ENCODE results near the gene FBXL7.

The FBXL7 gene

DNA sequence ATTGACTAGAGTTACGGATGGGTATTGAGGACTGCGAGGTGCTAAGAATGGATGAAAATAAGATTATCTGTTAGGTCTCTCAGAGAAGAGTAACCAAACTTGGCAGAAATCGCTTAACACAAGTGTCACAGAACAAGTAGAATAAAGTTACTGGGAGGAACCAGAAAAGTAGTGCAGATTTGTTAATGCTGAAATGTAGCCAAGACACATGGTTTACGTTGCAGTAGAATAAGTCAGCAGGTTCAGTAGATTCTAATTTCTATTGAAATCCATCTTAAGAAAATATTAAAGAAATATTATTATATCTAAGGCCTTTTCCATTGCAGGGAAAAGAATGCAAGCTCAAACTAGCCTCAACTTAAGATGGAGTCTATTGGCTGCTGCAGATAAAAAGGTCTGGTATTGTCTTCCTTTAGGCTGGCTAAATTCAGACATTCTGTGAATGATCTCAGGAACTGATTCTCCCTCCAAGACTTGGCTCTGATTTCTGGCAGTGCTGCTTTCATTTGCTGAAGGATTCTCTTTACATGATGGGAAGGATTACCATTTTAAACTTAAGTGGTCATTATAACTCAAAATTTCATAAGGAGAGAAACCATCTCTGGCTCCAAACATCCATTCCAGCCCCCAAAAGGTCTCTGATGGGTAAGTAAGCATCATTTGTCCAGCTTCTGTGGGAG is 364.7 kb downstream of the FBXL7 start:
- TF ChIP-seq TCF12 (IDR thresholded peaks at IDR 0.05; ENCODE audit: low read depth) = no peak
- TF ChIP-seq CEBPB (IDR thresholded peaks at IDR 0.05) = no peak
- TF ChIP-seq EP300 (IDR thresholded peaks at IDR 0.05; ENCODE audit: borderline replicate concordance) = no peak
- TF ChIP-seq RAD21 (IDR thresholded peaks at IDR 0.05; ENCODE audit: low read depth) = no peak
- no peak for TF ChIP-seq EGR1 (IDR thresholded peaks at IDR 0.05)
- no peak for TF ChIP-seq FOXM1 (IDR thresholded peaks at IDR 0.05; ENCODE audit: borderline replicate concordance, low read depth)
- no peak for TF ChIP-seq CREB1 (IDR thresholded peaks at IDR 0.05; ENCODE audit: low read depth)
- no peak for TF ChIP-seq MAX (IDR thresholded peaks at IDR 0.05)
- TF ChIP-seq TEAD4 (IDR thresholded peaks at IDR 0.05) = no peak
- no peak for TF ChIP-seq NFIC (IDR thresholded peaks at IDR 0.05)

- TF ChIP-seq EGR1 (IDR thresholded peaks at IDR 0.05) (no peak), CEBPB (IDR thresholded peaks at IDR 0.05) (no peak), MAX (IDR thresholded peaks at IDR 0.05) (no peak), CREB1 (IDR thresholded peaks at IDR 0.05; ENCODE audit: low read depth) (no peak), ZBTB7A (IDR thresholded peaks at IDR 0.05; ENCODE audit: low read depth) (no peak), FOXM1 (IDR thresholded peaks at IDR 0.05; ENCODE audit: borderline replicate concordance, low read depth) (no peak), RAD21 (IDR thresholded peaks at IDR 0.05; ENCODE audit: low read depth) (no peak)
- TF ChIP-seq, protein P1, sequence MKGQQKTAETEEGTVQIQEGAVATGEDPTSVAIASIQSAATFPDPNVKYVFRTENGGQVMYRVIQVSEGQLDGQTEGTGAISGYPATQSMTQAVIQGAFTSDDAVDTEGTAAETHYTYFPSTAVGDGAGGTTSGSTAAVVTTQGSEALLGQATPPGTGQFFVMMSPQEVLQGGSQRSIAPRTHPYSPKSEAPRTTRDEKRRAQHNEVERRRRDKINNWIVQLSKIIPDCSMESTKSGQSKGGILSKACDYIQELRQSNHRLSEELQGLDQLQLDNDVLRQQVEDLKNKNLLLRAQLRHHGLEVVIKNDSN (IDR thresholded peaks at IDR 0.05) = no peak
- TF ChIP-seq, protein P2, sequence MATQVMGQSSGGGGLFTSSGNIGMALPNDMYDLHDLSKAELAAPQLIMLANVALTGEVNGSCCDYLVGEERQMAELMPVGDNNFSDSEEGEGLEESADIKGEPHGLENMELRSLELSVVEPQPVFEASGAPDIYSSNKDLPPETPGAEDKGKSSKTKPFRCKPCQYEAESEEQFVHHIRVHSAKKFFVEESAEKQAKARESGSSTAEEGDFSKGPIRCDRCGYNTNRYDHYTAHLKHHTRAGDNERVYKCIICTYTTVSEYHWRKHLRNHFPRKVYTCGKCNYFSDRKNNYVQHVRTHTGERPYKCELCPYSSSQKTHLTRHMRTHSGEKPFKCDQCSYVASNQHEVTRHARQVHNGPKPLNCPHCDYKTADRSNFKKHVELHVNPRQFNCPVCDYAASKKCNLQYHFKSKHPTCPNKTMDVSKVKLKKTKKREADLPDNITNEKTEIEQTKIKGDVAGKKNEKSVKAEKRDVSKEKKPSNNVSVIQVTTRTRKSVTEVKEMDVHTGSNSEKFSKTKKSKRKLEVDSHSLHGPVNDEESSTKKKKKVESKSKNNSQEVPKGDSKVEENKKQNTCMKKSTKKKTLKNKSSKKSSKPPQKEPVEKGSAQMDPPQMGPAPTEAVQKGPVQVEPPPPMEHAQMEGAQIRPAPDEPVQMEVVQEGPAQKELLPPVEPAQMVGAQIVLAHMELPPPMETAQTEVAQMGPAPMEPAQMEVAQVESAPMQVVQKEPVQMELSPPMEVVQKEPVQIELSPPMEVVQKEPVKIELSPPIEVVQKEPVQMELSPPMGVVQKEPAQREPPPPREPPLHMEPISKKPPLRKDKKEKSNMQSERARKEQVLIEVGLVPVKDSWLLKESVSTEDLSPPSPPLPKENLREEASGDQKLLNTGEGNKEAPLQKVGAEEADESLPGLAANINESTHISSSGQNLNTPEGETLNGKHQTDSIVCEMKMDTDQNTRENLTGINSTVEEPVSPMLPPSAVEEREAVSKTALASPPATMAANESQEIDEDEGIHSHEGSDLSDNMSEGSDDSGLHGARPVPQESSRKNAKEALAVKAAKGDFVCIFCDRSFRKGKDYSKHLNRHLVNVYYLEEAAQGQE (IDR thresholded peaks at IDR 0.05; ENCODE audit: low read depth) = no peak
These were observed 377.9 kb downstream of the FBXL7 start for GRCh38 chr5:15877914-15878313.

DNA sequence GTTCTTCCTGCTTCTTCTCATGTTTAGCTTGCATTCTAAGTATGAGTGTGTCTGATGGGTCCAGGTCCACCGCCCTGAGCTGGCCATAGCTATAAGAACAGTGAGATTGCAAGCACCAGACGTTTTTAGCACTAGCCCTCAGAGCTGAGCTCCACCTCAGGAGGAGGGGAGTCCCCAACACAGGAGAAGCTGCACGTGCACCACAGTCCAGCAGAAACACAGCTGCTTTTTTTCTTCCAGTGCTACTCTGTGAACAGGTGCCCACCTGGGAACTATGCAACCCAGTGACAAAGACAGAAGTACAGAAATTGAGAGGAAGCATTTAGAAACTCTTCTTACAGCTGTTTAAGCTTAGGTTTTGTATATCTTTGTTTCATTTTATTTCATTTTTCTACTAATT is 380.2 kb downstream of the FBXL7 start:
- TF ChIP-seq, protein P1 (IDR thresholded peaks at IDR 0.05) = no peak
- no peak for TF ChIP-seq CREB1 (IDR thresholded peaks at IDR 0.05; ENCODE audit: low read depth)
- TF ChIP-seq EP300 (IDR thresholded peaks at IDR 0.05; ENCODE audit: borderline replicate concordance) = no peak
- TF ChIP-seq TCF12 (IDR thresholded peaks at IDR 0.05; ENCODE audit: low read depth) = no peak
- no peak for TF ChIP-seq FOXM1 (IDR thresholded peaks at IDR 0.05; ENCODE audit: borderline replicate concordance, low read depth)
- no peak for TF ChIP-seq EGR1 (IDR thresholded peaks at IDR 0.05)
- TF ChIP-seq MAX (IDR thresholded peaks at IDR 0.05) = no peak
- no peak for TF ChIP-seq NFIC (IDR thresholded peaks at IDR 0.05)
- no peak for TF ChIP-seq CEBPB (IDR thresholded peaks at IDR 0.05)
- no peak for TF ChIP-seq YY1 (IDR thresholded peaks at IDR 0.05; ENCODE audit: low read depth)
- no peak for TF ChIP-seq TEAD4 (IDR thresholded peaks at IDR 0.05)
- TF ChIP-seq TAF1 (IDR thresholded peaks at IDR 0.05; ENCODE audit: low read depth) = no peak
- no peak for TF ChIP-seq ZBTB7A (IDR thresholded peaks at IDR 0.05; ENCODE audit: low read depth)

DNA sequence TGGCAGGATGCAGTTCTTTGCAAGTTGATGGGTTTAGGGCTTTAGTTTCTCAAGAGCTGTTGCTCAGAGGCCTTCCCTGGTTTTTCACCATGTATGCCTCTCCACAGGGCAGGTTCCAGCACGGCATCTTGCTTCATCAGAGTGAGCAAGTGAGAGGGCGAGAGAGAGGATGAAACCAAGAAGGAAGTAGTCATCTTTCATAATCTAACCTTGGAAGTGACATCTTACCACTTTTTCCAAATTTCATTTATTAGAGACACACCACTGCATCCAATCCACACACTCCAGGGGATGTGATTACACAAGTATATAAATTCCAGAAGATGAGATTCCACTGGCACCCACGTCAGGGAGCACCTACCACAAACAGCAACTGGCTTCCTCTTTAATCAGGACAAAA is 385.2 kb downstream of the FBXL7 start:
- TF ChIP-seq MAX (IDR thresholded peaks at IDR 0.05) = no peak
- no peak for TF ChIP-seq ZBTB7A (IDR thresholded peaks at IDR 0.05; ENCODE audit: low read depth)
- no peak for TF ChIP-seq TAF1 (IDR thresholded peaks at IDR 0.05; ENCODE audit: low read depth)
- no peak for TF ChIP-seq NFIC (IDR thresholded peaks at IDR 0.05)
- TF ChIP-seq FOXM1 (IDR thresholded peaks at IDR 0.05; ENCODE audit: borderline replicate concordance, low read depth) = no peak
- TF ChIP-seq TEAD4 (IDR thresholded peaks at IDR 0.05) = no peak
- TF ChIP-seq RAD21 (IDR thresholded peaks at IDR 0.05; ENCODE audit: low read depth) = no peak
- no peak for TF ChIP-seq CREB1 (IDR thresholded peaks at IDR 0.05; ENCODE audit: low read depth)
- no peak for TF ChIP-seq TCF12 (IDR thresholded peaks at IDR 0.05; ENCODE audit: low read depth)
- no peak for TF ChIP-seq EP300 (IDR thresholded peaks at IDR 0.05; ENCODE audit: borderline replicate concordance)

DNA sequence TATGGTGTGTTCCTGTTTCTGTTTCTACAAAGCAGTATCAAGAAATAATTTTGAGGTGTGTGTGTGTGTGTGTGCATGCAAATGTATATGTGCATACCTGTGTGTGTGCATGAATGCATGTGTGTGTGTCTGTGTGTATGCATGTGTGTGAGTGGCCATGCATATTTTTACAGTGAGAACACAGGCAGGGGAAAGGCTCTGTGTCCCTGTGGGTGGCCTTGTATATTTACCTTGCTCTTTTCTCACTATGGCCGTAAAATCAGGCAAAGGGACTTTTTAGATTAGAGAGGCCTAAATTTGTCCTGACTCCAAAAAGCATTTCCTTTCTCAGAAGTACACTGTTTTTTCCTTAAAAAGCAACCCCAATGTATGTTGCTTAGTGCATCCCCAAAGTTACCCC is 386.2 kb downstream of the FBXL7 start:
- TF ChIP-seq NFIC (IDR thresholded peaks at IDR 0.05) = no peak
- TF ChIP-seq ZBTB7A (IDR thresholded peaks at IDR 0.05; ENCODE audit: low read depth) = no peak
- TF ChIP-seq, protein P1 (IDR thresholded peaks at IDR 0.05) = no peak
- no peak for TF ChIP-seq TEAD4 (IDR thresholded peaks at IDR 0.05)
- TF ChIP-seq CREB1 (IDR thresholded peaks at IDR 0.05; ENCODE audit: low read depth) = no peak
- TF ChIP-seq TAF1 (IDR thresholded peaks at IDR 0.05; ENCODE audit: low read depth) = no peak
- TF ChIP-seq, protein P2 (IDR thresholded peaks at IDR 0.05; ENCODE audit: low read depth) = no peak
- TF ChIP-seq EGR1 (IDR thresholded peaks at IDR 0.05) = no peak
- no peak for TF ChIP-seq TCF12 (IDR thresholded peaks at IDR 0.05; ENCODE audit: low read depth)
- TF ChIP-seq FOXM1 (IDR thresholded peaks at IDR 0.05; ENCODE audit: borderline replicate concordance, low read depth) = no peak
- TF ChIP-seq EP300 (IDR thresholded peaks at IDR 0.05; ENCODE audit: borderline replicate concordance) = no peak
- no peak for TF ChIP-seq MAX (IDR thresholded peaks at IDR 0.05)
- TF ChIP-seq RAD21 (IDR thresholded peaks at IDR 0.05; ENCODE audit: low read depth) = no peak
- TF ChIP-seq YY1 (IDR thresholded peaks at IDR 0.05; ENCODE audit: low read depth) = no peak
- TF ChIP-seq CEBPB (IDR thresholded peaks at IDR 0.05) = no peak

Data from Ishikawa (cell line).